HG03439 (cell line): ENCODE data around the gene PLAC1.

Experiments
- ATAC-seq: cut with Tn5 transposase; IDR thresholded peaks from one replicate; pipeline ENCODE4 v1.9.1; 2021; ENCODE audit warnings: mild to moderate bottlenecking, moderate library complexity; ENCODE audit not compliant: unreplicated experiment

PLAC1 gene

GRCh38 chrX:134670134-134670924 is 12.1 kb upstream of the PLAC1 start:
- ATAC-seq = no peak

DNA sequence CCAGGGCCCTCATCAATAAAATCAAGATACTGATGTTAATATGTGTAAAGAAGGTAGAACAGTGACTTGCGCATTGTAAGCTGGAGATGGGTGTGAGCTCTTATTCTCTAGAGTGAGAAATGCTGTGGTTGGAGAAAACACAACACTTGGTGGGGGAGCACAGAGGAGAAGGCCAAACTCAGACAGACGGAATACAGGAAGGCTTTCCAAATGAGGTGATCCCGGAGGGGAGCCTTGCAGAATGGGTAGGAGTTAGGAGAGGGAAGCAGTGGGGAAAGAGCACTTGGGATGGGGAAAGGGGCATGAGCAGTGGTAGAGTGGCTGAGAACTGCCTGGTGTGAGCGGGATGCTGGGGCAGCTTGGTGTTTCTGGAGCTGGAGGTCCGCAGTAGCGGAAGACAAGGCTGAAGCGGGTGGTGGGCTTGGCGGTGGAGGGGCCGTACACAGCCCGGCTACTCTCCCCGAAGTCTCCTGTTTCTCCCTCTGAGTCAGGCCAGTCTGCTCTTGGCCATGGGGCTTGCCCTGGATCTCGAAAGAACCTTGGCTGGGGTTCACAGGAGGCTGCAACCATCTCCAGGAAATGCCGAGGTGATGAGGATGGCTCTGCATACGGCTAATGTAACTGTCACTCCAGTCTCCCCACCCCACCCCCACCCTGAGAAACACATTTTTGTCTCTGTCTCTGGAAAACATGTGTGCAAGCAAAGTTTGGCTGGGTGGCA is 11.3 kb upstream of the PLAC1 start:
- no peak for ATAC-seq

GRCh38 chrX:134664202-134664601 is 5.9 kb upstream of the PLAC1 start:
- ATAC-seq = no peak

DNA sequence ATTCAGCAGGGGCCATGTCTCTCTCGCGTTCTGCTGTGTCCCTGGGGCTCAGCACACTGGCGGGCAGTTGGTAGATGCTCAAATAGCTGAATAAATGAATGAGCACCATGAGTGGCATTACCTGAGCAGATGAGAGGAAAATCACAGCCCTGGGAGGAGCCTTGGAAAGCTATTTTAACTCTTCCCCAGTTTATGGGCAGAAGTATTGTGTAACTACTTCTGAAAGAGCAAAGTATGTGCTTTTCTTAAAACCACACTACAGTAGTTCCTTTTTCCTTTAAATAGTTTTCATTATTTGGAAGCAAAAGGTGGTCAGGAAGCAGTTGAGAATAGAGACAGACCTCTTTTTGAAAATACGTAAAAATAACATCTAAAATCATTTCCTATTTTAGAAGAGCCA is 3.0 kb upstream of the PLAC1 start:
- no peak for ATAC-seq

DNA sequence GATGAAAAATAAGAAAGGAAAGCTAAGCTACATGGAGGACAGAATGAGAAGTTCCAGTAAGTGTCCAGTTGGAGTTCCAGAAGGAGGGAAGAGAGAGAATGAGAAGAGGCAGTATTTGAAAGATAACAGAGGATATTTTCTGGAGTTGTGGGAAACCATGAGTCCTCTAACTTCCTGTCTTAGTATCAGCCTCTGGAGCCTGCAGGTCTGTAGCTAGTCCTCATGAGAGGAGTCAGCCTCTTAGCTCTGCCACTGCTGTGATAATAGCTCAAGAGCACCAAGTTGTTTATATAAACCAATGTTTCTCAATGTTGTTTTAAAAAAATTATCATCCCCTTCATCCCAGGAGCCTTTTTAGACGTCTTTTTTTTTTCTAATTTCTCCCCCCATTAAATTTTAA is 2.4 kb upstream of the PLAC1 start:
- ATAC-seq = no peak

GRCh38 chrX:134659761-134660160 is 1.5 kb upstream of the PLAC1 start:
- ATAC-seq = no peak

DNA sequence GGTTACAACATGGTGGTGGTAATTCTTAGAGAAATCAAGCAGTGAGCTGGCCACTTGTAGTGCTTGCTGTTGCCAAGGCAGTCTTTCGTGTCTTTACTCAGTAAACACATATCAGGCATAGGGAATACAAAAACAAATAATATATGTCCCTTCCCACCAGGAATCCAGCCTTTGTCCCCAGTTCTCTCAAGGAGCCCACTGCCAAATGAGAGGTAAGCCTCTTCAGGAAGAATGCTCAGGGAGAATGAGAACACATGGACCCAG is 421 bp upstream of the PLAC1 start:
- no peak for ATAC-seq

- no peak for ATAC-seq
These were observed 3.8 kb downstream of the PLAC1 start for GRCh38 chrX:134654398-134655012.

DNA sequence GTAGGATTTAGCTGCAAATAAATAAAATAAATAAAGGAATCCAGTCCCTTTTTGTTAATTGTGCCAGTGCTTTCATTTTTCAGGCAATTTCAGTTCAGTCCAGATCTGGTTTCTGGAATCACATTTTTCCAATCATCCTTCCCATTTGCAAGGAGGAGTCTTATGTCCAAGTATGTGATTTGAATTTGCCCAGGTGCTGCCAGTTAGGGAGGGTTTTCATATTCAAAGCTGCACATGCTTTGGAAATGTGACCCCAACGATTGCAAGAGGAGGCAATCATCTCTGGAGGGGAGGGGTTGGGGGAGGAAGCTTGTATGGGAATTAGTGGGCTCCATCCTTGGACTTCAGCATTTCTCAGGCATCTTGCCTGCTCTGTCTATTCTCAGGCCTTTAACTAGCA is 4.4 kb downstream of the PLAC1 start:
- ATAC-seq = no peak

DNA sequence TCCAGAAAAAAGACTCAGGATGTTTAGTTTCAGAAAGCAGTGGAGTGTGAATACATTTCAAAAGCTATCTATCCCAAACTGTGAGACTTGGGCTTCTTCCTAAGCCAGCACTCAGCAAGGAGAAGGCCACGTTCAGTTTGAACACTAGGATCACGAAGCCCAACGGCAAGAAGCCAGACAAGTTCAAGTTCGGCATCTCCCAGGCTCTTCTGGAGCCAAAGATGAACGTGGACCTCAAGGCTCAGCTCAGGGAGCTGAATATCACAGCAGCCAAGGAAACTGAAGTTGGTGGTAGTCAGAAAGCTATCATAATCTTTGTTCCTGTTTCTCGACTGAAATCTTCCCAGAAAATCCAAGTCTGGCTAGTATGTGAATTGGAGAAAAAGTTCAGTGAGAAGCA is 7.6 kb downstream of the PLAC1 start:
- ATAC-seq = no peak

DNA sequence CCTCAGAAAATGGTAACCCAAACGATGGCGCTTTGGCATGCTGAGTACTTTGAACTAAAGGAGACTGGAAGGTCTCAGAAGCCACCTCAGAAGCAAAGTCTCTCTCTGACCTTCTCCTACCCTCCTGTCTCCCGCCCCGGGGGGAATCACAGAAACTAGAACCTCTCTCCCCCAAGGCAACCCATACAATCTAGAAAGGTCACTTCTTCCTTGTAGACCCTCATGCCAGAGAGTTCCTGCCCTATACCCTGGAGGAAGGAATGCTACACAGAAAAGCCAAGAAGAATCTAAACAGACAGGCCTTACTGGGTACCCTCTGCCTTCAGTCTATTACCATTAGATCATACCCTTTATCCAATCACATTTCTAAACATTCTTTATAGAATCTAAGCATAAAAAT is 8.5 kb downstream of the PLAC1 start:
- no peak for ATAC-seq

DNA sequence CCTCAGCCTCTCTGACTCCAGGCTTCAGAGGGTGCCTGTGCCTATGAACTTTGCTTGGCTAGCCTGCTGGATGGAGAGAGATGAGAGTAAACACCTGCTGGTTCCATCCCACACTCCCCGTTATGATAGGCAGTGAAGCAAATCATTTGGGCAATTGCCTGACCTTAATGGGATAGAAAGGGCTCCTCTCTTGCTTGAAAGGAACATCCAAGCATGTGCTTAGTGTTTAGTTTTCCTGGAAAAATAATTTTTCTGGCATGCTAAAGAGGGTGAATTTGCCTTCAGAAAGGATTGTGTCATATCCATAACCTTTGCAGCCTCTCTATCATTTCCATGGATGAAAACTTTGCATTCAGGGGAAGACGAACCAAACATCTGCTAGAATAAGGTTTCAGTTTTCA is 10.8 kb downstream of the PLAC1 start:
- ATAC-seq = no peak

GRCh38 chrX:134646691-134647090 is 11.6 kb downstream of the PLAC1 start:
- no peak for ATAC-seq

DNA sequence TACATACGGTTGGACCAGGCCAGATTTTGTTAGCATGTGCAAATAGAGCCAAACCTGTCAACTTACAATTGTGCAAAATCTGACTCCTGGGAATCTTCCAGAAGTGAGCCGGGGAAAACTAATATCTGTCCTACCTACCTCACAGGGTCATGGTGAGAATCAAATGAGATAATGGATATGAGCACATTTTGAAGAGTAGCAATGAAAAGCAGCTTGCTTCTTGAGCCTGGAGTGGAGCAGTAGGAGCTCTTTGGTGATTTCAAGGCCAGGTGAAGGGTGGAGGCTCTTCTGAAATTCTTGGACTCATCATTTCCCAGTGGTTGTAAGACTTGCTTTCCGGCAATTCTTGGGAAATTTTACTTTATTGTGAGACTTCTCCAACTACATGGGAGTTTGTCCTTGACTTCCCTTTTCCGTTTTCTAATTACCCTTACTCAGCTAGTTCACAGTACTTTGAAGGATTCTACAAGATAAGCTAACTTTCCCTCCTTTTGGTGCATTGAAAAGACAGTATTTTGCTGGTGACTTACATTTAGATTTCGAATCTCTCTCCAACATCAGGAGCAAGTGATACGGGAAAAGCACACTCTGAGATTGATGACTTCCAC is 12.2 kb downstream of the PLAC1 start:
- ATAC-seq = no peak

- no peak for ATAC-seq
These were observed 15.9 kb downstream of the PLAC1 start for GRCh38 chrX:134642386-134642785.

- ATAC-seq = no peak
These were observed 16.9 kb downstream of the PLAC1 start for GRCh38 chrX:134641346-134641745.

DNA sequence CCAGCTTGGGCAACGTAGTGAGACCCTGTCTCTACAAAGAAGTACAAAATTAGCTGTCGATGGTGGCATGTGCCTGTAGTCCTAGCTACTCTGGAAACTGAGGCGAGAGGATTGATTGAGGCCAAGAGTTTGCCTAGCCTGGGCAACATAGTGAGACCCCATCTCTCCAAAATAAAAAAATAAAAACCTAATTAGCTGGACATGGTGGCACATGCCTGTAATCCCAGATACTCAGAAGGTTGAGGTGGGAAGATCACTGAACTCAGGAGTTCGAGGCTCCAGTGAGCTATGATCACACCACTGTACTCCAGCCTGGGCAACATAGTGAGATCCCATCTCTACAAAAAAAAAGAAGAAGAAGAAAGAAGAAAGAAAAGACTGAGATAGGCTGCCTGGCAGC is 17.4 kb downstream of the PLAC1 start:
- ATAC-seq = no peak

DNA sequence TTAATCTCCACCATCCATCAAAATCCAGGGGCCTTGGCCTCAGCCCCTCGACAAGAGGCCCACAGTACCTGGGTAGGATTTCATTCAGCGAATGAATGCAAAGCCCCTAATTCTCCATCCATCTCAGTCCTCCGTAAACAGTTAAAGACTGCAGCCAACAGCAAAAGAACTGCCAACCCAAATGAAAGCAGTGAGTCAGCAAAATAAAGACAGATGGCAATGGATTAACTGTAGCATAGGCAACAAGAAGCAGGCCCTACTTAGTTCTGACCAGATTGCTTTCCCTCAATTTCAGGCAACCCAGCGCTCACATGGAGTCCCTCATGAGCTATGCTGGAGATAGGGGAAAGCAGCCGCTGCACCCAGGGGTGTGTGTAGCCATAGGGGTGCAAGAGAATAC is 21.4 kb downstream of the PLAC1 start:
- no peak for ATAC-seq

DNA sequence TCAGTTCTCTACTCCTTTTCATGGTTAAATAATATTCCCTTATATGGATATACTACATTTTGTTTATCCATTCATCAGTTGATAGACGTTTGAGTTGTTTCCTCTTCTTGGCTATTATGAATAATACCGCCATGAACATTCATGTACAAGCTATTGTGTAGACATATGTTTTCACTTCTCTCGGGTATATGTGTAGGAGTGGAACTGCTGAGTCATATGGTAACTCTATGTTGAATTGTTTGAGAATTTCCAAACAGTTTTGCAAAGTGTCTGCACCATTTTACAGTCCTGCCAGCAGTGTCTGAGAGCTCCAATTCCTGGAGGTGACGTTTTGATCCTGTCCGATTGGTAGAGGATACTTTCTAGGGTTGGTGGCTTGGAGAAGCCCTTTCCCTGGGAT is 23.6 kb downstream of the PLAC1 start:
- ATAC-seq = peak; percentile 67

GRCh38 chrX:134633832-134634231 is 24.4 kb downstream of the PLAC1 start:
- no peak for ATAC-seq

- no peak for ATAC-seq
These were observed 24.9 kb downstream of the PLAC1 start for GRCh38 chrX:134633394-134633793.

DNA sequence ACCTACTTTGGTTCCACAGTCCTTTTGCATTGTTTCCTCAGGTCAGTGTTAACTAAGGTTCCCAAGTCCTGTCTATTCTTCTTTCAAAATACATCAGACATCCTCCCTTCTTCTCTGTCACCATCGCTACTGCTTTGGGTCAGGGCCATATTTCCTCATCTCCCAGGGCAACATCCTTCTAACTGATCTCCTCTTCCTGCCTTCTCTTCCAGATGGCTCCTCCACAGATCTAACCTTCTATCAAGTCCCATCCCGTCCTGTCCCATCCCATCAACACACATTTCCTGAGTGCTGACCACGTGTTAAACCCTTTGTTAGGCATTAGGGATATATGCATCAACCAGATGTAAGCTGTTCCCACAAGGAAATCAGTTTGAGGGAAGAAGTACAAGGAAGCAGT is 25.9 kb downstream of the PLAC1 start:
- ATAC-seq = no peak
